NCI-H524 treated with DMSO at 0.1 percent for 48 hours (cell line): ENCODE measurements around the gene FTO.
A peak's percentile ranks its signal among the peaks of the same experiment; 100 is the strongest.

ENCODE experiments used
- DNase-seq: peaks from one replicate; lab custom pipeline; 2025; lab: John Stamatoyannopoulos, UW

FTO gene

DNA sequence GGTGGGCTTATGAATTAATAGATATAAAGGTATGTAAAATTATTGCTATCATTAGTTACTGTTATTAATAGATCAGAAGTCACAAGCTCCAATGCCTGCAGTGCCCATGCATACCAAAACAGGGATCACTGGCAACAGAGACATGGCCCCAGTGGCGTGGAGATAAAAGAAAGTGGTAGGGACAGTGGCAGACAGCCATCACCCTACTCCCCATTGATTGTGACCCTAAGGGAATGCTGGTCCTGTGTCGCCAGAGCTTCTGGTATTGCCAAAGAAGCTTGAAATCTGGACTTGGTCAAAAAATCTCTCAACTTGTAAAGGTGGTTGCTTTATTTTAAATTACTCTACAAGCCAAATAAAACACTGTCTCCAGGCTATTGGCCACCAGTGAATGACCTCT lies 303.5 kb downstream of the FTO start:
- no peak for DNase-seq

DNA sequence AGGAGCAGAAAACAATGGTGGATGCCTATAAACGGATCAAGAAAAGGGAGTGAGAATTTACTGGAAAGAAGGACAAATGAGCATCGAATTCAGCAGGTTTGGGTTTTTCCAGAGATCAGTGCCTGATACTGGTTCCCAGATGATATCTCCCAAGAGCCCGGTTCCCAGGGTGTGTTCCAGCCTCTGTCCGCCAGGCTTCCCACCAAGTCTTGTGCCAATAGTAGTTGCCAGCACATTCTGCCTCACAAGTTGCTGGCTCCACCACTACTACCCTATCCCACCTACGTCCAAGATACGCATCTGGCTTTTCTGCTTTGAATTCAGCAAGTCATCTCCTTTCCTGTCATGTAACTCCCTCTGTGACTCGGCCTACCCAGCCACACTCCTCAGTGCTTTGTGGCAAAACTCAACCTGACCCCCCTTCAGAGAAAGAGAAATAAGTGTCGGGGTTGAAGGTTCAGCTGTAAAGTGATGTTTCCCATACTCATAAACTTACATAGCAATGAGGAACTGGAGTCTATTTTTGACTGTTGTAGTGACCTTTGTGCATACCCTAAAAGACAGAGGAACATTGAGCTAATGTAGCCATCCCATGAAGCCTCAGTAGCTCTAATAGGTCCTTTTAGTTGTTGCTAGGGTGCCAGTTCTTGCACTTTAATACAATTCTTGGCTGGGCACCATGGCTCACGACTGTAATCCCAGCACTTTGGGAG lies 305.7 kb downstream of the FTO start:
- no peak for DNase-seq

DNA sequence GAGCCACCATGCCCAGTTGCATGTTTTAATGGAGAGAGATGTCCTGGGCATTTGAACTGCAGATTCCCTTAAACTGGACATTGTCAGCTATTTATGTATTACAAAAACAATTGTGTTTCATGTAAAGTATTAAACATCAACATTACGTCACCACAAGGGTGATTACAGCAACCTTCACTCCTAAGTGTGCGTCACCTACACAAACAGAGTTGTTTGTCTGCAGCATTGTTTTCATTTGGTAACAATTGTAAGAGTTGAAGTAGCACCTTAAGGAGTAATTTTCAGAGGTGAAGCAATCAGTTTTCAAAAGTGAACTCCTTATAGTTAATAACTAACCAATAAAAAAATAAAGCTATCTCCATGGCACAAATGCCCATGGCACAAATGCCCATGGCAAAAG lies 311.2 kb downstream of the FTO start:
- DNase-seq, result no peak

DNA sequence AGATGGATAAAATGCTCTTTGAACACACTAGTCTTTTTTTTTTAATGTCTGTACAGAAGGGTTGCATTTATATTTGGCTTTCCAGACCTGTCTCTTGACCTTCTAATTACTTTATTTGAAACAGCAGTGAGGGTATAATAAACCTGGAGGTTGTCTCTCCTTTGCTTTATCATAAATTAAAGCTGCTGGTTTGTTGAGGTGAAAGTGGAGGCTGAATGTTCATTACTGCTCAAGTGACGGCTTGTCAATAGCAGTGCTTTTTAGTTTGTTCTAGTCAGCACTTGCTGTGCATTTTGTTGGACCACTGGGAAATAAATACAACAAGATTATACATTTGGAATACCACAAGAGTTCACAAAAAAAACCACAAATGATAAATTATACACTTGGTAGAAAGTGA lies 318.4 kb downstream of the FTO start:
- no peak for DNase-seq

DNA sequence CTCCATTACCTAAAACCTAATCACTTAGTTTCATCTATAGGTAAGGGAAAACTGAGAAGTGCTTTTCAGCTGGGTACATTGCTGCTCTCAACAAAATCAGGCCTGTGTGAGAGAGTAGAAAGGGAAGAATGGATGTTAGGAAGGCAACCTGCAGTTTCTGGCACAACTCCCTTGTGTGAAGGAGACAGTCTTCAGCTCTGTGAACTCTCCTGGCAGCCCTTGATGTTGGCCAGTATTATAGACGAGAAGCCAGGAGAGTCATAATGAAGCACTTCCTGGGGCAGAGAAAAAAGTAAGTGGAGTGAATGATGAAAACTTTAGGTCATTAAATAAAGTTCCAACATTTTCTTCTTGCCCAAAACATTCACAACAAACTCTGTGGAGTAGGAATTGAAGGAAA lies 322.5 kb downstream of the FTO start:
- no peak for DNase-seq

DNA sequence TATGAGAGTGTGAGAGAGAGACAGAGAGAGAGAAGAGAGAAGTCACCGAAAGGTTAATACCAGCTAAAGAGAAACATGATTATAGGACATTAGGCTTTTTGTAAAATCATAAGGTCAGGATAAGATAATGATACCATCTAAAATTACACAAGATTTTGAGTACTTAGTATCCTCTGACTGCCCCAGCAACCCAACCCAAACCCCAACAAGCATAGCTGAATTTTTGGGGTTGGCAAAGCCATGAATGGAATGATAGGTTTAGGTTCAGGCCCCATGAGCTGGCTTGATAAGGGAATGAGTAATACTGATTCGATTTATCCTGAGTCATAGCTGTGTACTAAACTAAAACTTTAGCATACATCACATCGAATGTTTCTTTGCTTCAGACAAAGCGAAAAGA lies 323.1 kb downstream of the FTO start:
- DNase-seq, result no peak

DNA sequence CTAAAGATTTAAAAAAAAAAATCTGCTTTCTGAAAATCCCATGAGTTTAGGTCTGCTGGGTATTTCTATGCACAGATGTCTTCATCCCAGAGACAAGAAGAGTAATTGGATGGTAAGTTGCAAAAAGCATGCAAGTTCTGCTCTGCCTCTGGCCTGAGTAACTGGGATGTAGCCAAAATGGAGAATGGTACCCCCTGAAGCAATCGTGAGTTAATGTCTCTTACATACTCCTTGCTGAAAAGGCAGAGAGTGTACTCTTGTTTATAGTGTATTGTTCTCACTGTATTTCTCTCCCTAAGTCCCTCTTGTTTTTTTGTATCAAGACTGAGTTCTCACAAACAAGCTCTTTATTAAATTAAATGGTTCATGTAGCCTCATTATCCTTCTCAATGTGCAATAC lies 323.6 kb downstream of the FTO start:
- no peak for DNase-seq

DNA sequence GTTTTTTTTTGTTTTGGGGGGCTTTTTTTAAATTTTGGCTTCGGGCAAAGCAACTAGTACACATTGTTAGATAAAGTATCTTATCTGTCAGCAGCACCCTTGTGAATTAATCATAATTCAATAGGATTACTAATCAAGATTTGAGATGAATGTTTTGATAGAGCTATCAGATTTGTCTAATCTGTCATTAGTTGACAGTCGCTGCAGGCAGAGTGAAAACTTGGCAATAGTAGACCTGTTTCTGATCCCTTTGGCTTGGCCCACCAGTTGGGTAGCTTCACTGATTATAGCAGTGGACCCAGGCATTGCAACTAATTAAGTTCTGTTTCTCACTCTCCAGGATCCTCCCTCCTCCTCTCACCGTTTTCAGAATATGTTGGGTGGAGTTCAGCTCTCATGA lies 324.0 kb downstream of the FTO start:
- no peak for DNase-seq

DNA sequence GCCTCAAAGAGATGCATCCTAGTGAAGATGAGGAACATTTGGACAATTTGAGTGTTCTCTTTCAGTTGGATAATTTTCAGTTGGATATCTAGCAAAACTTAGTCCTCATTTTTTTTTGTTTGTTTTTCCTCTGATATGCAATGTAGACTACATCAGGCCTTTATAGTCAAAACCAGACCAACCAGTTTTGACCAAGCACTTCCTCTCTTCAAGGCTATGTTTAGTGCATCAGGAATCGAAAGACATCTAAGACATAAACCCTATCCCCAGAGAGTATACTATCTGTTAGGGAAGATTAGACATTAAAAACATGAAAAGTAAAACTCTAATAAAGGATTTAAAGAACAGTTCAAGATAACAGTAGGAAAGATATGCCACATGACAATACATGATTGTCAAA lies 326.5 kb downstream of the FTO start:
- no peak for DNase-seq

DNA sequence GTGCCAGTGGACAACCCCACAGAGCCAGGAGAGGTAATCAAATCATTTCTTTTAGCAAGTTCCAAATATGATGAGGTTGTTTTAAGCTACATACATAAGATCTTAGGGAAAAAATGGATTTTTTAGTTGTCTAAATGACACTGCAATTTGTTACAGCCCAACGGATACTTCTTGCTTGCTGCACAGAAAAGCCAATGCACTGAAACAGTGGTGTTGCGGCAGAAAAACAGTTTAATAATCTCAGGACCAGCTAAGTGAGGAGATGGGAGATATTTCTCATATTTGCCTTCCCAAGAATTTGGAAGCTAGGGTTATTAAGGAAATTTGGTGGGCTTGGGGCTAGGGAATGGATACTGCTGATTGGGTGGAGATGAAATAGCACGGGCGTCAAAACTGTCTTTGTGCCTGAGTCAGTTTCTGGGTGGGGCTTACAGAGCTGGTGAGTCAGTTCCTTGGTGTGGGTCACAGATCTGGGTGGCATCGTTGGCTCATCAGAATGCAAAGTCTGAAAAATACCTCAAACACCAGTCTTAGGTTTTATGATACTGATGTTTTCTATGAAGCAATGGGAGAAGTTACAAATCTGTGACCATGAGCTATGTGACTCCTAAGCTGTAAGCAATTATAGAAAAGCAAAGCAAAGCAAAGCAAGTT lies 327.3 kb downstream of the FTO start:
- DNase-seq, result no peak

DNA sequence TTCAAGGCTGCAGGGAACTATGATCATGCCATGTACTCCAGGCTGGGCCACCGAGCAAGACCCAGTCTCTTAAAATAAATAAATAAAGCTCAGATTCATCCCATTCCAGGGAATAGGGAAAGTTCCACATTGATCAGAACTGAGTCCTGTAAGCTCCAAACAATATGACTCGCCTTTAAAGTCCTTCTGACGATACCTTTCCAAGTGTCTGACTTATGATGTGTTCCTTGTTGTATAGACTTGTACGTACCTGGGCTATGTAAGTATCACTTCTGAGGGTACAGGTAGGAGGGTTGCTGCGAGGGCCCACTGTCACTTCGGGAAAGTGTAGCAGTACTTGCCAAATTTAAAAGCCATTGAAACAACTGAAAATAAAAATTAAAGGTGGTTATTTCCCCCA lies 329.8 kb downstream of the FTO start:
- no peak for DNase-seq

DNA sequence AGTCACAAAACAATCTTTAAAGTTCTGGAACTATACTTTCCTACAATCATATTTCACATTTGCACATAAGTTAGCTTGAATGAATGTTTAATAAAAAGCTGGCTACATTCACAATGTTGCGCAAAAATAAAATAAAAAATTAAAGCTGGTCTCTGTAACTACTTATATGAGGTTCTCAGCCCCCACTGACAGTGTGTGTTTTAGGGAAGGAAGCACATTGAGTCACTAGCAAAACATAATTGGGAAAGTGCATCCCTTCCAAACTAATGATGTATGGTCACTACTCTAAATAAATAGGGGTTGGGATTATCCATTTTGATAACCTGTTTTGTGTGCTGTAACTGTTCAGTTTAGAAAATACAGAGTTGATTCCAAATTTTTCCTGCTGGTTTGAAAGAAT lies 330.7 kb downstream of the FTO start:
- no peak for DNase-seq

DNA sequence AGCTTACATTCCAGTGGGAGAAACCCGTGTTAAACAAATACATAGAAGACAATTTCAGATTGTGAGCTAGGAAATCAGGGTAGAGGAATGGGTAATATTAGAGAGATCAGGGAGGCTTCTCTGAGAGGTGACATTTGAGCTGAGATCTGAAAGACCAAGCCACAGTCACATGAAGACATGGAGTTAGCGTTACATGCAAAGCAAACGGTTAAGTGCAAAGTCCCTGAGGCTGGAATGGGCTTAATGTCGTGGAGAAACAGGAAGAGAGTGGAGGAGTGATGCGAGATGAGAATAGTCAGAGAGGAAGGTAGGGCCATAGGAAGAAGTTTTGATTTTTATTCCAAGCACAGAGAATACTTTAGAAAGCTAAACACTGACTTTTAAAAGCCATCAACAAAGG lies 336.5 kb downstream of the FTO start:
- no peak for DNase-seq

DNA sequence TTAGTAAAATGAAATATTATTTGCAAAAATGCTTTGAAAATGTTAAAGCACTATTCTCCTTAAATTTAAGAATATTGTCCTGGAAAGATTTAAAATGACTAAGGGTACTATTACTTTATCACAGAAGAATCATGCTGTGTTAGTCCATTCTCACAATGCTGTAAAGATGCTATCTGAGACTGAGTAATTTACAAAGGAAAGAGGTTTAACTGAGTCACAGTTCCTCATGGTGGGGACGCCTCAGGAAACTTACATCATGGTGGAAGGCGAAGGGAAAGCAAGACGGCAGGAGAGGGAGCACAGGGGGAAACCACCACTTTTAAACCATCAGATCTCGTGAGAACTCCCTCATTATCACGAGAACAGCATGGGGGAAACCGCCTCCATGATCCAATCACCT lies 337.0 kb downstream of the FTO start:
- DNase-seq, result no peak

DNA sequence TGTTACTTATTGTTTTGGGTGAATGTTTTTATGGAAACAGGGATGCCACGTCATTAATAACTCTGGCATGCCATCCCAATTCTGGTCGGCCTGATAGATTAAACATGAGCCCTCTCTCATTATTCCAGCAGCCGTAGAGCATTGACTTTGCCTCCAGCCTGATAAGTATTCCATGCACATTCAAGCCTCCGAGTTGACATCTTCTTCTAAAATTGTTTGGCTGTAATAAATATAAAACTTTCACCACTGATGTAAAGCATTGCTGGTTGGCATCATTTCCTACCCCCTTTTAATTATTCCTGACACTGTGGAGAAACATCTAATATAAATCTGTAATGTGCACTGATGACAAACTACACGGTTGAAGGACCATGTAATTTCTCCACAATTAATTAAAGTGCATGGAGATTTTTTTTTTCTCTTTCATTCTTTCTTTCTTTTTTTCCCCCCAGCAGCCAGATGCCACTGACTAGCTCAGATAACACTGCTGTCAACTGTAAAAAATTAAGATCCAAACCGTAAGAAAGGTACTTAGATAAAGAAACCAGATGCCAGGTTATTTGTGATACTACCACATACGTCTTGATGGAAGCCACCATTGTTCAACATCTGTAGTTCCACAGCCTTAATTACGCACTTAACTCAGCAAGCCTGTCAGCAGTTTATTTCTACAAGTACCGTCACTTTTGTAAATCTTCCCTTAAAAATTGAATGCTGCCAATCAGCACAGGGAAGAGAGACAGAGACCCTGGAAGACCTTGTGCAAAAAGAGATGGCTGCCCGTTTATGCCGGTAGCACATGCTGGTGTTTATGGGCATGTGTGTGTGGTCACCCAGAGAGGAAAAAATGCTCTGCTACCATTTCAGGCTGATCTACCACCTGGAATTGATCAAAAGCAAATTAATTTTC lies 344.9 kb downstream of the FTO start:
- peak; percentile 57 for DNase-seq

DNA sequence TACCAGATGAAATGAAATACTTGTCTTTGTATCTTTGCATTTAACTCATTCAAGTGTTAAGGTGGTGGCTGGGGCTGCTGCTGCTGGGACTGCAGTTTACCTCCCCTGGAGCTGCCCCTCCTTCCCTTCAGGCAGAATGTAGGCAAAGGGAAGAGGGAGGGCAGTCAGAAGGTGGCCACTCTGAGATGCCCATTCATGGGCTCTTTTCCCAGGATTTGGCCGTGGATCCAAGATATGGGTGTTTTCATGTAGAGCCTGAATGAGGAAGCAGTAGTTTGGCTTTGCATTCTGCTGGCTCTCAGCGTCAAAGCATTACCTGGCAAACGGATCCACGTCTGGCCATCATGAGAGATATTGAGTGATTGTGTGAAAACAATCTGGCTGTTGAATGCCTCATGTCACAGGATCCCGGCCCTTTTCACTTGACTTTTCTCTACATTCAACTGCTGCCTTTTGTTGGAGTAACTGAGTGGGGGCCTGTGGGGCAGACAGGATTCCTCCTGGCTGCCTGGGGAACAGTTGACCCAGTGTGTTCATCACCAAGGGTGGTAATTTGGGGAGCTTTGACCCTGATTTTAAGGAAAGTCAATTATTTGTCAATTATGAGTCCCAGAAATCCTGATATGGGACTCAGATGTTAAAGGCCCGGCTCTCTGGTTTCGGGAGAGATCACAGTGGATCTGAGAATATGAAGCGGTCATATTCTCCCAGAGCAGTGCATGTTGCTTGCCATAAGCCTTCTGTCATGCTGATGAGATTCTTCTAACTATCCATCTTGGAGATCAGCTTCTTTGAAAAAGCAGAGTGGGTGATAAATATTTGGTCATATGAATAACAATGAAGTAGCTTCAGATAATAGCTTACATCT lies 345.9 kb downstream of the FTO start:
- no peak for DNase-seq

DNA sequence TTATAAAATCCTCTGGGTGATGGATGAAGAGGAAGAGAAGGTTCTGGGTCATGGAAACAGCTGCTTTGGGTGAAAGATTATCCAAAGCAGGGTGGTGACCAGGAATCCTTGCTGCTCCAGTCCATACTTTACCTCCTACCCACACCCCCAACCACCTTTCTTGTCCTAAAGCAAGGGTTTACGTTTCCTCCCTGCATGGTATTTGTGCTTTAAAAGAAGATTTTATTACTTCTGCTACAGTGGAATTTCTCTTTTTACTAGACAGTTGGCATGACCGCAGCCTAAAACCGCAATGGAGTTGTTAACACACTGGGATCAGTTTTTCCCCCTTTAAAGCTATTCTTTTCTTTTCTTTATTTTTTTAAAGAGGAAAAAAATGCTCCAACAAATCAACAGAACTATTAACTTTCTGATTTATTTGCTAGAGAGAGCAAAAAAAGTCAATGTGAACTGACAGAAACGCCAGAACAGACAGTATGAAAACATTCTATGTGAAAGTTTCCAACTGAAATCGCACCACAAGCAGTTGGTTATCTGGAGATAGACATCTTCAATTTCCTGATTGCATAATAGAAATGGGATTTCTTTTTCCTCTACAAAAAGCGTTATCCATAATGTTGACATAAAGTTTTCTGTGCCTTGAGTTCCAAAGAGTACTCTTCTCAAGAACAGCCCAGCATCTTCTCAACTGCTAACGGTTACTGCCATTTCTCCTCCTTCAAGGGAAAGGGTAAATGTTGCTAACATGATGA lies 346.7 kb downstream of the FTO start:
- DNase-seq, result no peak

DNA sequence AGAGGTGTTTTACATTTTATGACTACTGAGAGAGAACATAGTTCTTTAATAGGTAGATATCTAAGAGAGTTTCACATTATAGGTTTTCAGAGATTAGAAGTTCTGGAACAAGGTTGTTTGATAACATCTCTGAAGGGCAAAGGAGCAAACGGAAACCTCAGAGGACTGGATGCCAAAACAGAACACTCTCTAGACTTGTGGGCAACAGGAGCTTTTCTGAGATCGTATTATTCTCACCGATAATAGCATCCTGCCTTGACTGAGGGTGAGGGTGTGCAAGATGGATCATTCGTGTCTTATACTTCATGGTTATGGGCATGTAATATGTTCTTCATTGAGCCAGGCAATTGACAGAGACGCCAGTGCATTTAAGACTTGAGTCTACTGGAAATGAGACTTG lies 347.9 kb downstream of the FTO start:
- DNase-seq, result no peak

DNA sequence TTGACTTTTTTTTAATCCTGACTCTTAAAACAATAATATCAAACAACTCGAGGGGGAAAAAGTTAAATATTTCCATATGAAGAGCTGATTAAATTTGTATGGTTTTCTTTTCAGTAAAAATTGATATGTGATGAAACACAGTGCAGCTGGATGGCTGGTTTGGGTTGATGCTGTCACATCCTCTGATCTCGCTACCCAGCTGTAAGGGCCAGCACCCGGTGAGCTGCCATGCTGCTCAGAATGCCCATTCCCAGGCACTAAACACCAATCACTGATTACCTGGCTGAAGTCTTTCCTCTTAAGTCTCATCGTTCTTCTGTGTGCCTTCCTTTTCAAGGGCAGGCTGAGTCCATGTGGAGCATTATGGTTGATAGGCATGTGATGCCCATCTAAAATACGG lies 348.3 kb downstream of the FTO start:
- DNase-seq, result no peak

DNA sequence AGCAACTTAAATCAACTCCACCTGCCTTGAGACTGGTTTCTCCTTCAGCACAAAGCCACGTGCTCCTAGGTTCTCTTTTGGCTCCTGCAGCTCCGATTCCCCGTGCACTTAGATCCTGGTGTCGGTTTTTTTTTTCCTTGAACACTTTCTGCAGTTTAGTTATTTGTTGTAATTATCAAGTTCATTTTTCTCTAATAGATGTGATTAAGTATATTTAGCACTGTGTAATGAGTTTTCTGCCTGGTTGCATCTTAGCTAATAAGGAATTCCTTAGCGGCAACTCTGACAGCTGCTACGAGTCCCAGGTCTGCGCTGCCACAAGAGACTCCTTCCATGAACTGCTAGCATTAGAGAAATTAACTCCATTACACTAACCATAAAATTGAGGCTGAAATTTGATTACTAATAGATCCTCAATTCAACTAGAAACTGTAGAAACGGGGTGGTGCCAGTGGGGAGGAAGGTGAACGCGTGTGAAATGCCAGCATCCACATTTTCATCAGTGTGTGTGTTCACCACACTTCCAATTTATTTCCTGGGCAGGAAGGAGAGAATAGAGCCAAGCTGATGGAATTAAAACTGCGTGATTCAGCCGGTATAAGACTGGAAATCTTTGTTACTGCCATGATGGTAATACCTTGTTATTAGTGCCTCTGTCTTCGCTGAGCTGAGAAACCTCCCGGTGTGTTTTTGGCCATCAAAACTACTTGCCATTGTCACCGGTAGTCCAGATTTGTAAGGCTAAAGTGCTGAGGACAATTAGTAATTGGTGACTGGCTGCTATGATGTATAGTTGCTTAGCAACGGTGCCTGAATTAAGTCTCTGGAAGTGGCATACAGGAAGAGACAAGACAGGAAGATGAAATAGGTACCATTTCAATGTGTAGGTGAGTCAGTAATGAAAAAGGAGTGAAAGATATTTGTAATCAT lies 350.2 kb downstream of the FTO start:
- no peak for DNase-seq
